Stimulated activated CD4-positive, alpha-beta T cell treated with anti-CD3 and anti-CD28 coated beads, Interleukin-2, amount 100 ng/mL, for 24 hours (primary cell): ENCODE results near the gene FLCN.

Experiments
- DNase-seq, 2 donors: peaks; one replicate each; pipeline ENCODE4 v3.0.0-alpha.2; 2020

FLCN gene

DNA sequence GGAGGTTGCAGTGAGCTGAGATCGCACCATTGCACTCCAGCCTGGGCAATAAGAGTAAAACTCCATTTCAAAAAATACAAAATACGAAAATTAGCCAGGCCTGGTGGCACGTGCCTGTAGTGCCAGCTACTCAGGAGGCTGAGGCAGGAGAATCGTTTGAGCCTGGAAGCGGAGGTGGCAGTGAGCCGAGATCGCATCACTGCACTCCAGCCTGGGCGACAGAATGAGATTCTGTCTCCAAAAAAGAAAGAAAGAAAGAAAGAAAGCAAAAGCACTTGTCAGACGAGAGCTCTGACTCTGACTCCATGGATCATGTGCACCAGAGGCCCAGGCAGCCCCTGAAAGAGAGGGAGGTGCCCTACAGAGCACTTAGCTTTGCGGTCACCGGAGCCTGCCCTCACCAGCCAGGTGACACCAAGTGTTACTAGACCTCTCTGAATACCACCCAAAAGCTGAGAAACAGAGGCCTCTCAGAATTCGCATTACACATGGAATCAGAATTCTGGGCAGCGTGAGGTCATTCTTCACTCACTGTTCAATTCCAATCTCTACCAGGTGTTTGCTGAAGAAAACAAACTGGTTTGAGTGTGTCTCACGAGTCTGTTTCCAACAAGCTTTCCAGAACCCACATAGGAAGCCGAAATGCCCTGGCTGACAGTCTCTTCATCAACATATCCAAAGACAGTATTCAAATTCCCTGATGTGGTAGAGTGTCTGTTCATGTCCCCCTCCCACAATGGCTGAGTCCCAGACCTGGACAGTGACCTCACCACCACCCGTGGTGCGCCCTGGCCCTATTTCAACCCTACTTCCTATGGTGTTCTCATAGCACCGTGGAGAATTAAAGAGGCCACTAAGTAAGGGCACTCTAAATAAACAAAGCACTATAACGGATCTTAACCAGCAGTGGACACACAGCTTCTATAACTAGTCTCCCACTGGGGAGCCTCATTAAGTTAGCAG, 1.5 kb downstream of the FLCN start:
- DNase-seq: no peak

DNA sequence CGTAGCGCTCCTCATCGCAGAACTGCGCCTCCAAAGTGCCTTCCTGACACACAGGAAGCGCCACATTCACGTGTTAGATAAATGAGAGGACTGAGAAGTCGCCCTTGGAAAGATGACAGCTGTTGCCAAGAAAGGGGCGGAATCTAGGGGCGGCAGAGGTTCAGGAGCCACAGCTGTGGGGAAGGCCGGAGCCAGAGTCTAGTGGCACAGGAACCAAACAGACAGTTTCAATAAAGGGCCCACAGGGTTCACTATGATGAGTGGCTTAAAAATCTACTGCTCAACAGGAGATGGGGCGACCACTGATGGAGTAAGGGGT, 4.7 kb downstream of the FLCN start:
- DNase-seq: no peak

DNA sequence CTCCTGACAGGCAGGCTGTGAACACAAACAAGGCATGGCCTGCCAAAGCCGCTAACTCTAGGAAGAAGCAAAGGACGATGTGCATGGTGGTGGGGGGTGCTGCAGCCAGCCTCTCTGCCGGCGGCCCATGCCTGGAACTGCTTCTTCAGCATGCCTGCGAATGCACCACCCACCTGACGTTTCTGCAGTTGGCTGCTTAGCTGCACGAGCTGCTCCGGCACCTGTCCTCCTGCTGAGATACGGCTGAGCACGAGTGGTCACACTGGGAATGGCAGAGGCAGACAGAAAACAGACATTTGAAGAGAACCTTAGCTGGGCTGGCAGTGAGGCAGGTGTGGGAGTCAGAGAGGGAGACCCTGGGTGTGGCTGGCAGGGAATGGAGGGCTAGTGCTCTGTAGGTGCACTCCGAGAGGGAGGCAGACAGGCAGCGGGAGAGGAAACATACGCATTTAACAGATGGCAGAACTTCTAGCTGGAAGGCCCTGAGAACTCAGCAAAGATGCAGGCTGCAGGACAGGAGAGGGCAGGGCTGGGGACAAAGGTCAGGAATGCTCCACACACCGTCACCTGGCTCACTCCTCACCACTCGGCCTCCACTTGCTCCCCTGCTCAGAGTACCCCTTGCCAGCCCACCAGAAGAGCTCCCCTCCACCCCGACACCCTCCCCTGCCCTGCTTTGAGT, 5.2 kb downstream of the FLCN start:
- DNase-seq: no peak

DNA sequence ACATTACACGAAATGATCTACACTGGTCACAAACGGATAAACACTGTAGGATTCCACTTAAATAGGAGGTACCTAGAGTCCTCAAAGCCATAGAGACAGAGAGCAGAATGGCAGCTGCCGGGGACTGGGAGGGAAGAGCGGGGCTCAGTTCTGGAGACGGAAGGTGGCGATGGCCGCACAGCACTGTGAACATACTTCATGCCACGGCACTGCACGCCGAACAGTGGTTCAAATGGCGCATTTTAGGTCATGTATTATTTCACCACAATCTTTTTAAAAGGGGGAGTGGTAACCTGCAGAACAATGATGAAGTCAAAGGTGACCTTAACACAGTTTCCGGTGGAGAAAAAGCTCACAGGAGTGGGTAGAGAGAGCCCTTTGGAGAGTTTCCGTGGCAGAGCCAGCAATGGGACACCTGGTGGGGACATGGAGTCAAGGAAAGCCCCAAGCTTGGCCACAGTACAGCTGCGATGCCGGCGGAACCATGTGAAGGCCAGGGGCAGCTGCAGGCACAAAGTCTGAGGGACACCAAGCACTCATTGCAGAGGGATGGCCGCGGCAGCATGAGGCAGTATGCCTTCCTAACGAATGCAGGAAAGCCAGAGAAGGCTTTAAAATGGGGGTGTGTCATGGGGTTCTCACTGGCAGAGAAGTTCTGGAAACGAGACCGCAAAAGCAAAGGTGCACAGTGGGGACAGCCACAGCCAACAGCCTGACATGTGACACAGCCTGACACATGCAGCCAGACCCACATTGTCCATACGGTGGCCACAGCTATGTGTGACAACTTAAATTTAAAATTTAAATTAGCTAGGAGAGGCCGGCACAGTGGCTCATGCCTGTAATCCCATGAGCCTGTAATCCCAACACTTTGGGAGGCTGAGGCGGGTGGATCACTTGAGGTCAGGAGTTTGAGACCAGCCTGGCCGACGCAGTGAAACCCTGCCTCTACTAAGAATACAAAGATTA, 7.3 kb downstream of the FLCN start:
- DNase-seq: no peak

DNA sequence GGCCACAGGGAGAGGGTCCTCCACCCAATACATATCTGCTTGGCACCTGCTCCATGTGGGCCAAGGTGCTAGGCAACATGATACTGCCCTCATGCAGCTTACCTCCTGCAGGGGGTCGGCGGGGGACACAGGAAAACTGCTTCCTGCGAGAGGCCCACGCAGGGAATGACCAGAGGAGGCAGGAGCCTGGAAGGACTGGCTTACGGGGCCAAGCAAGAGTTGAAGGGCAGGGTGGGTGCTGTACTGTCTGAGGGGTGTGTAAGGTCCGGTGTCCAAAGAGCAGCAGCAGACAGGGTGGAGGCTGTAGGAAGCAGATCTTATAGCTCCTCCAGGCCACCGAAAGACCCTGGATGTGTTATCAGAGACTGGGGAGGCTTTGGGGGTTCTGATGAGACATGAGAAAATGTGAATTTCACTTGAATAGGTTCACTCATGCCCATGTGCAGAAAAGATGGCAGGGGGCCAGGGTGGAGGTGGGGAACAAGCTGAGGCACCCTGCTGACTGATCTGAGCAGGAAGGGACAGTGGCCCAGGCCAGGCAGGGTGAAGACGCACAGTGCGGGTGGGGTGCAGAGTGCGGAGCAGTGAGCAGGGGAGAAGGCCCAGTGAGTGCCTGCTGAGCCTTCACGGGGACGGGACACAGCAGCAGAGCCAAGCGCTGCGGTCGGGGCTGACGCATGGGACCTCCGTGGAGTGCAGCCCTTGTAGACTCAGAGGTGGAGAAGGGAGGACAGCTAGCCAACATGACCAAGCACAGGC, 8.3 kb downstream of the FLCN start:
- no peak for DNase-seq

DNA sequence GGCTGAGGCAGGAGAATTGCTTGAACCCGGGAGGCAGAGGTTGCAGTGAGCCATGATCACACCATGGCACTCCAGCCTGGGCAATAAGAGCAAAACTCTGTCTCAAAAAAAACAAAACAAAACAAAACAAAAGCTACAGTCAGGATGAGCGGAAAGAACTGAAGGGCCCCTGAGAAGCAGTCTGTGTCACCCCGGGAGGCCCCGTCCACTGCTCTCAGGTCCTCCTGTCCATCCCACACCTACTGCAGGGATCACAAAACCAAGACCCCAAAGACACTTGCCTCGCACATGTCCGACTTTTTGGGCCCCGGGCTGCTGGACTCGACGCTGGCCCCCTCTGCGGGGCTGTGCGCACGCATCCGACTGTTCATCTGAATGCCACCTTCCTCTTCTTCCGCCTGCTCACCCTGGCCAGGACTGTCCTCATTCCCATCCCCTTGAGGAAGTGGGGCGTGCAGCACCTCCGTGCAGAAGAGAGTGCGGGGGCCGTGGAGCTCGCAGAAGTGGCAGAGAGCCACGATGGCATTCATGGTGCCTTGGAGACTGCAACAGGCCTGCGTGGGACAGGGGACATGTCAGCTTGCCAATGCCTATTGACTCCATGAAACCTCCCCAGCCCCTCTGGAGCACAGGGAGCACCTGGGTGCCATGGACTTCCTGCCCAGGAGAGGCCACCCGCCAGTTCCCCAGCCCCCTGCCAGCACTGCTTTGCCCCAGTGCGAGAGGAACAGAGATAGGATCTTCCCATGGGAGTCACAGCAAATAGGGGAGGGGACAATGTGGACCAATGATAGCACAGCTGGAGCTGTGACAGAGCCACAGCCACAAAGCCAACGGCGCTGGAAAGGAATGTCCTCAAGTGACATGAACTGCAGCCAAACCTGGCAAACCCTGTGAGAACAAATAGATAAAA, 9.1 kb downstream of the FLCN start:
- DNase-seq: no peak

DNA sequence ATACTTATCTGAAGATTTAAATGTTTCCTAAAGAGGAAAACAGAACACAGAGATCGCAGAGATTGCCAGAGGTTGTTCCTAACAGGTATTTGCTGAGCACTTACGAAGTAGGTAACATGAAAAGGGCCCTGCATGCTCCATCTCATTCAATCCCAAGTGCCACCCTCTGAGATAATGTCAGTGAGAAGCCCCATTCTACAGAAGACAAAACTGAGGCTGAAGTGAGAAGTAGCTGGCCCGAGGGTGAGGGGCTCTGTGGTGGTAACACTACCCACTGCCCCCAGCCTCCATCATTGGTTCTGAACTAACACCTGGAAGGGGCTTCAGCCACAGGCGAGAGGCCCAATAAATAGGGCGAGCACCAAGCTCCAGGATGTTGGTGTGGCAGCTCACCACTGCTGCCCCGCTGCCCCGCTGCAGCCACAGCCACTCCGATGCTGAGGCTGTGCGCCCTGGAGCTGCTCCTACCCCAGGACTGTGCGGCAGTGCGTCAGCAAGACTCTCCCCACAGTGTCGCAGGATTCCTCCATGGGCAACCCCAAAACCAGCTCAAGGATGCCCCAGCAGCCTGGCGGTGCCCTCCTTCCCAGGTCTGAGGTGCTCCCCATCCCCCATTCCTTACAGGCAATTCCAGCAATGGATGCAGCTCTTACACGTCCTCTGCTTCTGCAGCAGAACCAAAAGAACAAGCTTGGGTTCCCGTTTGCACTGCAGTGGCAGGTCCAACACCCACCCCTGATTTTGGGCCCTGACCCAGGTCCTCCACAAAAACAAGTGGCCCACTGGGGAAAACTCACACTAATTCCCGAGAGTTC, 10.3 kb downstream of the FLCN start:
- DNase-seq: no peak

DNA sequence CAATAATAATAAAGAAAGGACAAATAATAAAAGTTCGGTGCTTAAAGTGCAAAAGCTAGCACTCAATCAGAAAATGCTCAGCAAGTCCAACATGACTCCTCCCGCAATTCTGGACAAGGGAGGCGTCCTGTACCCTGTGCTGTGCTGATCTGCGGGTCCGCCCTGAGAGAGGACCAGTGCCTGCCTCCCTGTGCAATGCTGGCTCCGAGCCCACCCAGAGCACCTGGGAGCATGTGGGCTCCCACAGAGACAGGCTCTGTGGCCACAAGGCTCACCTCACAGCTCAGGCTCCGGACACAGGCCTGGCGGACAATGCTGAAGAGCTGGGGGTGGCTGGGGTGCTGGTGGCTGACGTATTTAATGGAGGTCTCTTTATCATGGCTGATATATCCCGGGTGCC, 11.1 kb downstream of the FLCN start:
- DNase-seq: no peak

DNA sequence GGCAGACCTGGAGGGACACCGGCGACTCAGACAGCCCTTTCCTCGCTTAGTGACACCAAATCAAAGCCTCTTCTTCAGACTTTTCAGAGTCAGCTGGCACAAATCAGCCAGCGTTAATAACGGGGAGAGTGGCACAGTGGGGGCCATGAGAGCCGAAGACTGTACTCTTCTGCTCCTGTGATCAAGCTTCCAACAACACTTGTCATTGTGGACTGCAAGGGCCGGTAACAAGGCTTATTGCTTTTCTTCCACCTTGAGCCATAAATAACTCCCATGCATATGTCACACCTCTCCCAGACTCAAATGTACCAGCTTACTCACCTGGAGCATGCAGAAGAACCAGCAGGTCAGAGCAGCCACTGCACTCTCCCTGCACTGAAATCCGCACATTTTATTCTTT, 12.8 kb downstream of the FLCN start:
- DNase-seq: no peak

DNA sequence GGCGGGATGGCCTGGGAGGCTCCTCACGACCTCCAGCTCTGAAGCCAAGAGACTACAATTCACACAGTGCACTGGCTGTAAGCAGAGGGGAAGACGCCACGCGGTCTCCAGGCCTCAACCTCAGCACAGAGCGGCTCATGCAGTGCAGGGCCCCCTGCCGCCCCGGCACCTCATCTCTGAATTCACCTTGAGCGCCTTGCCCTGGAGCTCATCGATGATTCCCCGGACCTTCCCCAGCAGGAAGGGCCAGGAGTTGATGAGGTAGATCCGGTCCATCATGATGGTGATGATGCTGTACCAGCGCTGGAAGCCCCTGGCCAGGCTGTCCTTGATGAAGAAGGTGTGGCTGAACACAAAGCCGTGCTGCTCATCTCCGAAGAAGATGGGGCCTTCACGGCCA, 13.2 kb downstream of the FLCN start:
- no peak for DNase-seq

DNA sequence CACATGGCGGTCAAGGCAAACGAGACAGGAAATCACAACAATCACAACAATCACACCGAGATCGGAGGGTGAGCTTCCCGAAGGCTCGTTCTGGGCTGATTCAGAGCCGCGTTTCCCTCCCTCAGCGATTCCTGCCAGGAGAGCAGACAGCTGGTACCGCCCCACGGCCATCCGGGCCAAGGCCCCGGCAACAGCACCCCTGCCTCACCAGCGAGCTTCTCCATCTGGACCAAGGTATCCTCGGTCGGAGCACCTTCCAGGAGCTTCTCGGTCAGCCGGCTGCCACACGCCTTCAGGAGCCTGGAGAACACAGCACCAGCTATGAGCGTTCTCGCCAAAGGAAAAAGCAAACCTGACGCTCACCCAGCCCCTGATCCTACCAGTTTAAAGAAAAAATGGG, 15.6 kb downstream of the FLCN start:
- no peak for DNase-seq

DNA sequence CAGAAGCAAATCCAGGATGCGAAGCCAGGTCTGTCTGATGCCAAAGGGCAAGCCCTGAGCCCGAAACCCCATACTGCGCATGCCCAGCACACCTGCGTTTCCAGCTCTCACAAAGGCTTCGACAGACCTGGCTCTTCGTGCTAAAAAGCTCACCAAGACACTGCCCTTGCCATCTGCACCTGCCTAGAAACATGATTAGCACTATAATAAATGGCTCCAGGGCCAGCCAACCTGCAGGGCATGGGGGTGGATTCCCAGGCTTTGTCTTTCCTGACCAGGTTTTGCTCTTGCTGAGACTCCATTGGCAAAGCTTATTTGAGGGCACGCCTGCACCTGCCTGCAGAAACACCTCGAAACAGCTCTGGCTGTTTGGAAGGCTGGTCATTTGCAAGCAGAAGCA, 16.4 kb downstream of the FLCN start:
- no peak for DNase-seq

DNA sequence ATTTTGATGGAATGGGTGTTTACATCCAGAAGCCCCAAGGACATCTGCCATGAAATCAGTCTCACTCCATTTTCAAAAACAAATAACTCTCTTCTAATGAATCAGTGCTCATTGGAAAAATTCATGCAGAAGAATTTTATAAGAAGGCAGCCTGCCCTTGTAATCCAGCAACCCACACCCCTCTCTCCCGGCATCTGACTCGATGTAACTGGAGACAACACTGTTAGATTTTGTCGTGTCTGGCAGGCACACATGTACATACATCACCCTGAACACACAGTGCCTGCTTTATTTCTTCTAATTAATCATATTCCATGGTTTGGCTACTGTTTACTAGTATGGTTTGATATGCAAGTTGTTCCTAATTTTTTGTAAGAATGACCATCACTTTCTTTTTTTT, 19.0 kb downstream of the FLCN start:
- DNase-seq: no peak

DNA sequence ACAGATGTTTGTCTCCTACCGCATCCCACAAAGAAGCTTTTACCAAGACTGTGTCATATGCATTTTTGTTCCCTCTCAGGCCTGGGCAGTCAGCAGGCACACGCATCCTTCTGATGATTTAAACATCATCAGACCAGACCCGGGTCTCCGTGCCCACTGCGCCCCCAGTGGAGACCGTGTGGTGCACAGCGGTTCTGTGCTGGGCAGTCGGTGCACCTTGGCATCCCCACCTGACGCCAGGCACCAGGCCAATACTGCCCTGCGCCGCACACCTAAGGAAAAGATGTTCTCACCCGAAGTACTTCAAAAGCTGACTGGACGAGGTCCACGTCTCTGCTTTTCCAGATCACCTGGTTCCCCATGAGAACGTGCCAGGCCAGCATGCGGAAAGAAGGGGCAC, 20.2 kb downstream of the FLCN start:
- DNase-seq: no peak

DNA sequence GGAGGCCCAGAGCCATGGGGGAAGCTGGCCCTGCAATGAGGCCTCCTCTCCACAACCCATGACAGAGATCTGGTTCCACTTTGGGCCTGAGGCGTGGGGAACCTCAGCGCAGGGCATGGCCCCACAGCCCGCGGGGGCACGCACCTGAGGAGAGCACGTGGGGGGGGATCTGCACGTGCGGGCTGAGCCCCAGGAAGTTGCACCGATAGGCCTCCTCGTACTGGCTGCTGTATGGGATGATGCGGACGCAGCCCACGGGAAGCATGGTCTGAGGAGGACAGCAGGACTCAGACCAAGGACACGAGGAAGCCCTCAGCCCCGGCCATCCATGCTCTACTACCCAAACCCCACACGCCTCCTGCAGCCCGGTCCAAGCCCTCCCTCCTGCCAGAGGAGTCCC, 20.7 kb downstream of the FLCN start:
- DNase-seq: no peak

DNA sequence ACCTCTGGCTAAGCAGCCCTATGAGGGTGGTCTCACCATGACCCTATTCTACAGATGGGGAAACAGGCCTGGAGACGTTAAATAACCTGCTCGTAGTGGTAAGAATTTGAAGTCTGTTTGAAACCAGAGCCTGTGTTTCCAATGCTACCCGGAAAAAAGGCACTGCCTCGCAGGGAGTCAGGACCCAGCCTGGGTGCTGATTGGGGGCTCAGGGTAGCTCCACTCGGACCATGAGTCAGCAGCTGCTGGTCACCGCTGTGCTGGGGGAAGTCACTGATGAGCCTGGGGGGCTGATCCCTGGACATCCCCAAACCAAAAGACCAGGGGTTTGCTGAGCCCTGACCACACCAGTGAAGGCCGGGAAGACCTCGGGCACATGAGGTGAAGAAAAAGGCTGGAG, 21.4 kb downstream of the FLCN start:
- no peak for DNase-seq

DNA sequence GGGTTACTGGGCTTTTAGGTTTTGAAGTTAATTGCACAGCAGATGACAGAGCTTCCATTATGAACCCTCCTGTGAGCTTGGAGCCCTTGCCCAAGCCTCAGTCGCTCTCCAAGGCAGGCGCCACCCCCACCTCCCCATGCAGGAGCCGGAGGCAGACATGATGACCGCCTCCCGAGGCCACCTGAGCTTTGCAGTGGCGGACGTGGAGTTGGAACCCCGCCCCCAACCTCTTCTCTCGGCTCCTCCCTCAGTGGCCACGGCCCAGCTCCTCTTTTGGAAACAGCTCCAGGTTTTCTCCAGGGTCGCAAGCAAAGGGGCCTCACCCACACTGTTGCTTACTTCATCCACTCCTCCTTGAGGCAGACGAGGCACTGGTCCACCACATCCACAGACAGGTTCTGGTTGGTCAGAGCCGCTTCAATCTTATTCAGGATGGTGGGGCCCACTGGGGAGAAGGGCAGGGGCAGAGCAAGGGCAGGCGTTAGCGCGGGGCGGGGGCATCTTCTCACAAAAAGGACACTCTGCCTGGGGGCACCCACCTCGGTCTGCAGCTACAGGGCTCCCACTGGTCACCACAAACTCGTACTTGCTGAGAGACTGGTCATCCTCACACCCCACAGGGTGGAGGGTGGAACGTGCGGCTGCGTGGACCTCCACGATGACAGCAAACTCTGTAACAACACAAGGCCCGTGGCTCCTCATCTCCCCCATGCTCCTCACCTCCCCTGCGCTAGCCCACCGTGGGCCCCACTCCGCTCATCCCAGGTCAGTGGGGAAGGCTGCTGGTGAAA, 22.1 kb downstream of the FLCN start:
- DNase-seq: no peak

DNA sequence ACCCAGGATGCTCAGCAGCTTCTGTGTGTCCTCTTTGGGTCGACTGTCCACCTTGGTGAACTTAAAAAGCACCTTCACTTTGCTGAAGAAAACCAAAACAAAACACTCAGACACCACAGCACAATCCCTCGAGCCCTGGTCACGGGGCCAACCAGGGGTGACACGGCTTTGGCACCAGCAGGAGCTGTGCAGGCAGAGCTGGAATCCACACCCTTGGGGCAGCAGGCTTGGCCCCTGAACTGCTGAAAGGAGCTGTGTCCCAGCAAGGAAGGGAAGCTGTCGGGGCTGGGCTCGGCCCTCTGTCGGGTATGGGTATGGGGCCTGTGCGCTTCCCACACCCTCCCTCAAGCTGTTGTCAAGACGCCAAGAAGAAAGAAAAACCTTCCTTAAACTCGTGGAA, 23.2 kb downstream of the FLCN start:
- DNase-seq: no peak

DNA sequence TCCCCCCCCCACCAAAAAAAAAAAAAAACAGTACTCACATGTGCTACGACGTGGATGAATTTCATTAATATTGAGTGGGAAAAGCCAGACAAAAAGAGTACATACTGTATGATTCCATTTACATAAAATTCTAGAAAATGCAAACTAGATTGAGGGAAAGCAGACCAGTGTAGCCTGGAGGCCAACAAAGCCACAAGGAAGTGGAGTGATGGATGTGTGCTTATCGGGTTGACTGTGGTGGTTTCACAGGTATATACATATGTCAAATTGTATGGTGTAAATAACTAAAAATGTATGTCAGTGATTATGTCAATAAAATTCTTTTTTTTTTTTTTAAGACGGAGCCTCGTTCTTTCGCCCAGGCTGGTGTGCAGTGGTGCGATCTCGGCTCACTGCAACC, 29.0 kb downstream of the FLCN start:
- no peak for DNase-seq

DNA sequence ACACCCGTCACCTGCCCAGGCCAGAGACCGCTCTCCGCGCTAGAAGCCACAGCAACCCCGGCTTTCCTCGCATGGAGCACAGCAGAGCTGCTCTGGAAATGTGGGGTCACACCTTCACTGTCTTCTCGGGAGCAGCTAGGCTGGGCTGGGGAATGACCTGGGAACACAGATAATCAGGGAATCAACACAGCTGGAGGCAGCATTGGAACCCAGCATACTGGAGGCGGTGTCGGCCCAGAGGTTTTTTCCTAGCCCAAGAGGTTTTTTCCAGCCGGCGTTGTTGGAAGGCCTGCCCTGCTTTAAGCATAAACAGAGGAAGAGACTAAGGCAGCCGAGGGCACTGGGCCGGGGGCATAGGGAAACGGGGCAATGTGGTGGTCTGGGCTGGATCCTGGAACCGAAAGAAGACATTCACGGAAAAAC, 30.0 kb downstream of the FLCN start:
- DNase-seq: no peak
